Astrocyte of the hippocampus (primary cell): ENCODE data around the gene CDKL2.
A peak's percentile ranks its signal among the peaks of the same experiment; 100 is the strongest.
"Not testable (repeated sequence)": the region's sequence is repeated elsewhere in the genome, so short reads cannot be mapped to it uniquely, and the experiment has no call there.

ENCODE experiments used
- DNase-seq: peaks from one replicate; pipeline ENCODE4 v3.0.0; 2011; ENCODE audit warnings: low read depth, low spot score

CDKL2 gene

GRCh38 chr4:75552452-75552851, 77.9 kb downstream of the CDKL2 start:
- DNase-seq, result no peak

DNA sequence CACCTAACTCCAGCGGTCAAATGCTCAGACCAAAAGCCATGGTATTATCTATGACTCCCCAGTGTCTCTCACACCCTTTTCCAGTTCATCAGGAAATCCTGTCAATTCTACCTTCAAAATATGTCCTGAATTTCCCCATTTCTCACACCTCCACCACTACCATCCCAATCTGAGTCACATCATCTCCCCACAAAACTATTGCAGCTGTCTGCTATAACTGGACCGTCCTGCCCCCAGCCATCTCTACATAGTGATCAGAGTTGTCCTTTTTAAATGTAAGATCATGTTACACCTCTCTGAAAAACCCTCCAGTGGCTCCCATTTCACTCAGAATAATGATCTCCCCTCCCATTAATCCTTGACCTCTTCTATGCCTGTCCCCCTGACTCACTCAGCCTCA, 81.3 kb downstream of the CDKL2 start:
- DNase-seq, result no peak

DNA sequence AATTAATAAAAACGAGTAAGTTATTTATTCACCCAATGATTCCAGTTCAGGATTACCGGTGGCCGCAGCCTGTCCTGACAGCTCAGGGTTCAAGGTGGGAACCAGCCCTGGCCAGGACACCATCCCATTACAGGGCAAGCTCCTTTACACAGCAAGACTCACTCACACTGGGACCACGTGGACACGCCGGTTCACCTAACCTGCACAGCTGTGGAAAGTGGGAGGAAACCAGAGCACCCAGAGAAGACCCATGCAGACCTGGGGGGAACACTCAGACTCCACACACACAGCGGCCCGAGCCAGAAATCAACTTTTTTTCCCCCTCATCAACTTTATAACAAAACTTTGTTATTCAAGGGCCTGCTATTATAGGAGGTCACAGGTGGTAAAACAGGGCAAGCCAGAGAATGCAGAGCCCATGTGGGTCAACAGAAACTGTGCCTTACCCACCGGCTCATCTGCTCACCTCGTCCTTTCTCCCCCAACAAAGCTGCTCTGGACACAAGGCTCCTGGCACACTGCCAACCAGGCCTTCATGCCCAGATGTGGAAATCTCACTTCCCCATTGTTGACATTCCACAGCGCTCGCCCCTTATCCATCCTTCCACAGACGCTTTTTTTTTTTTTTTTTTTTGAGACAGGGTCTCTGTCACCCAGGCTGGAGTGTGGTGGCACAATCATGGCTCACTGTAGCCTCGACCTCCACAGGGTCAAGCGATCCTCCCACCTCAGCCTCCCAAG, 82.5 kb downstream of the CDKL2 start:
- DNase-seq, result peak; percentile 27

- peak; percentile 88 for DNase-seq
Observed at GRCh38 chr4:75545526-75545925, 84.8 kb downstream of the CDKL2 start.

GRCh38 chr4:75544870-75545269, 85.5 kb downstream of the CDKL2 start:
- DNase-seq, result no peak

GRCh38 chr4:75544220-75544619, 86.1 kb downstream of the CDKL2 start:
- DNase-seq, result not testable (repeated sequence)

- peak; percentile 77 for DNase-seq
Observed at GRCh38 chr4:75542824-75543223, 87.5 kb downstream of the CDKL2 start.

DNA sequence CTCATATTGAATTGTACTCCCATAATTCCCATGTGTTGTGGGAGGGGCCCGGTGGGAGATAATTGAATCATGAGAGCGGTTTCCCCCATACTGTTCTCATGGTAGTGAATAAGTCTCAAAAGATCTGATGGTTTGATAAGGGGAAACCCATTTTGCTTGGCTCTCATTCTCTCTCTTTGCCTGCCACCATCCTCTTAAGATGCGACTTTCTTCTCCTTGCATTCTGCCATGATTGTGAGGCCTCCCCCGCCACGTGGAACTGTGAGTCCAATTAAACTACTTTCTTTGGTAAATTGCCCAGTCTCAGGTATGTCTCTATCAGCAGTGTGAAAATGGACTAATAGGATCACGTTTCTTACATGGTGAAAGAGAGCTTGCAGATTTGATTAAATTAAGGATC, 93.0 kb downstream of the CDKL2 start:
- DNase-seq, result not testable (repeated sequence)

DNA sequence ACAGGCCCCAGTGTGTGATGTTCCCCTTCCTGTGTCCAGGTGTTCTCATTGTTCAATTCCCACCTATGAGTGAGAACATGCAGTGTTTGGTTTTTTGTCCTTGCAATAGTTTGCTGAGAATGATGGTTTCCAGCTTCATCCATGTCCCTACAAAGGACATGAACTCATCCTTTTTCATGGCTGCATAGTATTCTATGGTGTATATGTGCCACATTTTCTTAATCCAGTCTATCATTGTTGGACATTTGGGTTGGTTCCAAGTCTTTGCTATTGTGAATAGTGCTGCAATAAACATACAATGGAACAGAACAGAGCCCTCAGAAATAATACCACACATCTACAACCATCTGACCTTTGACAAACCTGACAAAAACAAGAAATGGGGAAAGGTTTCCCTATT, 96.4 kb downstream of the CDKL2 start:
- DNase-seq, result not testable (repeated sequence)

DNA sequence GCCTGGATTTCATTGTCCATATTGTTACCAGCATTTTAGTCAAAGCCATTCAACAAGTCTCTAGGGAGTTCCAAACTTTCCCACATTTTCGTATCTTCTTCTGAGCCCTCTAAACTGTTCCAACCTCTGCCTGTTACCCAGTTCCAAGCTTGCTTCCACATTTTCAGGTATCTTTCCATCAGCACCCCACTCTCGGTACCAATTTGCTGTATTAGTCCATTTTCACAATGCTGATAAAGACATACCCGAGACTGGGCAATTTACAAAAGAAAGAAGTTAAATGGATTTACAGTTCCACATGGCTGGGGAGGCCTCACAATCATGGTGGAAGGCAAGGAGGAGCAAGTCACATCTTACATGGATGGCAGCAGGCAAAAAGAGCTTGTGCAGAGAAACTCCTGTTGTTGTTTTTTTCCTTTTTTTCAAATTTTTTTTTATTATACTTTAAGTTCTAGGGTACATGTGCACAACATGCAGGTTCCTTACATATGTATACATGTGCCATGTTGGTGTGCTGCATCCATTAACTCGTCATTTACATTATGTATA, 96.9 kb downstream of the CDKL2 start:
- DNase-seq, result not testable (repeated sequence)

DNA sequence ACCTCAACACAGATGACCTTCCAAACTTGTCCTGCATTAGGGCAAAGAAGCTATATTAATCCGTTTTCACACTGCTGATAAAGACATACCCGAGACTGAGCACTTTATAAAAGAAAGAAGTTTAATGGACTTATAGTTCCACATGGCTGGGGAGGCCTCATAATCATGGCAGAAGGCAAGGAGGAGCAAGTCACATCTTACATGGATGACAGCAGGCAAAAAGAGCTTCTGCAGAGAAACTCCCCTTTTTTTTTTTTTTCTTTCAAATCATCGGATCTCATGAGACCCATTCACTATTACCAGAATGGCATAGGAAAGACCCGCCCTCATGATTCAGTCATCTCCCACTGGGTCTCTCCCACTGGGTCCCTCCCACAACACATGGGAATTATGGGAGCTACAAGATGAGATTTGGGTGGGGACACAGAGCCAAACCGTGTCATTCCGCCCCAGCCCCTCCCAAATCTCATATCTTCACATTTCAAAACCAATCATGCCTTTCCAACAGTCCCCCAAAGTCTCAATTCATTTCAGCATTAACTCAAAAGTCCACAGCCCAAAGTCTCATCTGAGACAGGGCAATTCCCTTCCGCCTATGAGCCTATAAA, 98.7 kb downstream of the CDKL2 start:
- DNase-seq, result not testable (repeated sequence)

GRCh38 chr4:75530556-75531322, 99.6 kb downstream of the CDKL2 start:
- DNase-seq, result no peak
